GM19372 (cell line): ENCODE data around the gene GM2A.
"Not testable (repeated sequence)": the region's sequence is repeated elsewhere in the genome, so short reads cannot be mapped to it uniquely, and the experiment has no call there.

Experiments
- ATAC-seq: cut with Tn5 transposase; IDR thresholded peaks from one replicate; pipeline ENCODE4 v1.9.1; 2021; ENCODE audit warnings: mild to moderate bottlenecking, low read depth, moderate library complexity; ENCODE audit not compliant: unreplicated experiment

The GM2A gene

GRCh38 chr5:151225475-151225874, 27.5 kb upstream of the GM2A start:
- ATAC-seq, result no peak

- no peak for ATAC-seq
These were observed 25.0 kb upstream of the GM2A start for GRCh38 chr5:151227918-151228447.

GRCh38 chr5:151228986-151229385, 24.0 kb upstream of the GM2A start:
- ATAC-seq, result no peak

GRCh38 chr5:151230048-151230680, 22.8 kb upstream of the GM2A start:
- no peak for ATAC-seq

GRCh38 chr5:151231359-151231758, 21.6 kb upstream of the GM2A start:
- ATAC-seq, result no peak

- ATAC-seq, result peak; percentile 42
These were observed 19.3 kb upstream of the GM2A start for GRCh38 chr5:151233616-151234085.

GRCh38 chr5:151234476-151235238, 18.3 kb upstream of the GM2A start:
- ATAC-seq, result peak; percentile 79

GRCh38 chr5:151235239-151235571, 17.8 kb upstream of the GM2A start:
- ATAC-seq, result not testable (repeated sequence)

- ATAC-seq, result no peak
These were observed 16.1 kb upstream of the GM2A start for GRCh38 chr5:151236888-151237287.

GRCh38 chr5:151237685-151238084, 15.3 kb upstream of the GM2A start:
- no peak for ATAC-seq

GRCh38 chr5:151238303-151238741, 14.7 kb upstream of the GM2A start:
- peak; percentile 29 for ATAC-seq

- peak; percentile 52 for ATAC-seq
These were observed 13.6 kb upstream of the GM2A start for GRCh38 chr5:151239237-151239861.

- not testable (repeated sequence) for ATAC-seq
These were observed 12.6 kb upstream of the GM2A start for GRCh38 chr5:151240268-151240835.

- ATAC-seq, result no peak
These were observed 11.9 kb upstream of the GM2A start for GRCh38 chr5:151240924-151241635.

- ATAC-seq, result no peak
These were observed 9.9 kb upstream of the GM2A start for GRCh38 chr5:151243127-151243526.

- ATAC-seq, result no peak
These were observed 9.4 kb upstream of the GM2A start for GRCh38 chr5:151243564-151243963.

GRCh38 chr5:151244206-151244605, 8.8 kb upstream of the GM2A start:
- no peak for ATAC-seq

- ATAC-seq, result no peak
These were observed 7.2 kb upstream of the GM2A start for GRCh38 chr5:151245680-151246219.

GRCh38 chr5:151248651-151249050, 4.3 kb upstream of the GM2A start:
- no peak for ATAC-seq

GRCh38 chr5:151249281-151249680, 3.7 kb upstream of the GM2A start:
- ATAC-seq, result no peak
